ENCODE data around the gene CPSF4L. TPM values are rescaled to one million over a fixed set of nuclear protein-coding genes. Genes with fewer than 3 reads are reported as not detected.
A peak's percentile ranks its signal among the peaks of the same experiment; 100 is the strongest.

CPSF4L gene
- polyA plus RNA-seq, 1 of the 3 experiments (the other 2 are of a cell fraction): 0.10 TPM

- H3K79me2 ChIP-seq (ENCODE audit: insufficient read depth): peaks cover 100% of the 10 kb centered on the region
- POLR2A ChIA-PET: interaction anchor here (1.1 to 1.9 kb wide), 5 partner anchors 9 to 20 kb away, joined by 3 to 9 read pairs (median 4); partner anchors contain the start of gene CDC42EP4
- H3K4me2 ChIP-seq: peak overlapping the region; percentile 46
- H3K36me3 ChIP-seq (replicated peaks in 1 of 2; ENCODE audit: control insufficient read depth in 1 of 2, insufficient read depth in 2 of 2, low read length in 1 of 2): no peaks in the 10 kb centered on the region
- no peak overlapping the region for H2AFZ ChIP-seq (ENCODE audit: low read depth)
- 65% methylated on average over 15 of the region's 15 CpGs for WGBS (ENCODE audit: low lambda C conversion rate)
- no peaks in the 10 kb centered on the region for H3K27me3 ChIP-seq (ENCODE audit: insufficient read depth)
- DNase-seq: peak; percentile 73
- TF ChIP-seq MXI1 (IDR thresholded peaks at IDR 0.05; ENCODE audit: low read depth, low read length): peak; percentile 54; the same call in 1 of the 2 replicates
- peak; percentile 68; the same call in 1 of the 2 replicates for TF ChIP-seq RCOR1 (IDR thresholded peaks at IDR 0.05; ENCODE audit: low read length)
- no peak for TF ChIP-seq FOSL2 (IDR thresholded peaks at IDR 0.05; ENCODE audit: borderline replicate concordance, low read depth)
- TF ChIP-seq GATA2 (CRISPR knock-in tag; IDR thresholded peaks at IDR 0.05): peak; percentile 94
- peak; percentile 56 for TF ChIP-seq TCF12 (IDR thresholded peaks at IDR 0.05)
- TF ChIP-seq, protein P1, sequence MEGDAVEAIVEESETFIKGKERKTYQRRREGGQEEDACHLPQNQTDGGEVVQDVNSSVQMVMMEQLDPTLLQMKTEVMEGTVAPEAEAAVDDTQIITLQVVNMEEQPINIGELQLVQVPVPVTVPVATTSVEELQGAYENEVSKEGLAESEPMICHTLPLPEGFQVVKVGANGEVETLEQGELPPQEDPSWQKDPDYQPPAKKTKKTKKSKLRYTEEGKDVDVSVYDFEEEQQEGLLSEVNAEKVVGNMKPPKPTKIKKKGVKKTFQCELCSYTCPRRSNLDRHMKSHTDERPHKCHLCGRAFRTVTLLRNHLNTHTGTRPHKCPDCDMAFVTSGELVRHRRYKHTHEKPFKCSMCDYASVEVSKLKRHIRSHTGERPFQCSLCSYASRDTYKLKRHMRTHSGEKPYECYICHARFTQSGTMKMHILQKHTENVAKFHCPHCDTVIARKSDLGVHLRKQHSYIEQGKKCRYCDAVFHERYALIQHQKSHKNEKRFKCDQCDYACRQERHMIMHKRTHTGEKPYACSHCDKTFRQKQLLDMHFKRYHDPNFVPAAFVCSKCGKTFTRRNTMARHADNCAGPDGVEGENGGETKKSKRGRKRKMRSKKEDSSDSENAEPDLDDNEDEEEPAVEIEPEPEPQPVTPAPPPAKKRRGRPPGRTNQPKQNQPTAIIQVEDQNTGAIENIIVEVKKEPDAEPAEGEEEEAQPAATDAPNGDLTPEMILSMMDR (IDR thresholded peaks at IDR 0.05): no peak
- no peak for TF ChIP-seq USF2 (IDR thresholded peaks at IDR 0.05; ENCODE audit: borderline replicate concordance, low read depth, low read length)
- TF ChIP-seq CHD2 (IDR thresholded peaks at IDR 0.05; ENCODE audit: low read length, partially characterized antibody): peak; percentile 42
- peak in 1 of 2 experiments; percentile 36; a peak in 1 of 4 replicates for TF ChIP-seq EP300 (IDR thresholded peaks at IDR 0.05; ENCODE audit: borderline replicate concordance in 1 of 2, low read depth in 1 of 2, low read length in 1 of 2)
- 0 out of 2 replicates have a peak, but pooled peaks have one; percentile 3 for TF ChIP-seq RAD21 (IDR thresholded peaks at IDR 0.05; ENCODE audit: low read length)
- TF ChIP-seq, protein P2, sequence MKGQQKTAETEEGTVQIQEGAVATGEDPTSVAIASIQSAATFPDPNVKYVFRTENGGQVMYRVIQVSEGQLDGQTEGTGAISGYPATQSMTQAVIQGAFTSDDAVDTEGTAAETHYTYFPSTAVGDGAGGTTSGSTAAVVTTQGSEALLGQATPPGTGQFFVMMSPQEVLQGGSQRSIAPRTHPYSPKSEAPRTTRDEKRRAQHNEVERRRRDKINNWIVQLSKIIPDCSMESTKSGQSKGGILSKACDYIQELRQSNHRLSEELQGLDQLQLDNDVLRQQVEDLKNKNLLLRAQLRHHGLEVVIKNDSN (IDR thresholded peaks at IDR 0.05; ENCODE audit: borderline replicate concordance, low read depth): no peak
- no peak for TF ChIP-seq FOXJ3 (CRISPR knock-in tag; IDR thresholded peaks at IDR 0.05)
- TF ChIP-seq RXRA (IDR thresholded peaks at IDR 0.05; ENCODE audit: borderline replicate concordance, low read depth): peak; percentile 41; the same call in 1 of the 2 replicates
- H3K27ac ChIP-seq (ENCODE audit: low read depth in 2 of 2, low read length in 1 of 2): peak overlapping the region; percentile 11 to 51; a peak in 3 of 4 replicates
- peaks cover 22% of the 10 kb centered on the region for H3F3A ChIP-seq (replicated peaks; ENCODE audit: insufficient read depth)
- H4K20me1 ChIP-seq (ENCODE audit: insufficient read depth): peaks cover 60% of the 10 kb centered on the region
- no peak overlapping the region for H3K4me3 ChIP-seq (ENCODE audit: low read depth in 2 of 2, low read length in 1 of 2)
- peaks cover 42 to 46% of the 10 kb centered on the region in 2 experiments for H3K4me1 ChIP-seq (ENCODE audit: control insufficient read depth in 1 of 2, insufficient read depth in 2 of 2, low read depth in 1 of 2, low read length in 1 of 2)
- H3K9me2 ChIP-seq: no peaks in the 10 kb centered on the region
- CTCF ChIA-PET: interaction anchor here (1.3 to 5.5 kb wide), 8 partner anchors 9 to 107 kb away, joined by 3 to 37 read pairs (median 7); partner anchors contain the start of gene CDC42EP4
- H3K9ac ChIP-seq: no peak overlapping the region
- no peaks in the 10 kb centered on the region for H3K9me3 ChIP-seq
Measured at GRCh38 chr17:73297934-73298861, 36.5 kb upstream of the CPSF4L start.
